Chondrocyte (in vitro differentiated cells): ENCODE data around the gene RHBDD3. TPM values are rescaled to one million over a fixed set of nuclear protein-coding genes. Genes with fewer than 3 reads are reported as not detected.

Experiments used
- DNase-seq: peaks from one replicate; pipeline ENCODE4 v3.0.0; 2021; ENCODE audit warnings: mixed read lengths, low spot score
- H3K27ac Mint-ChIP-seq: one replicate; pipeline ENCODE4 v1.8.0; 2021; ENCODE audit warnings: mild to moderate bottlenecking, moderate library complexity, mixed read lengths; ENCODE audit not compliant: unreplicated experiment
- H3K27me3 Mint-ChIP-seq: 2 replicates; pipeline ENCODE4 v1.8.0; 2021; ENCODE audit warnings: low read depth, mixed read lengths
- H3K36me3 Mint-ChIP-seq: 2 replicates; pipeline ENCODE4 v1.8.0; 2021; ENCODE audit warnings: low read depth, mixed read lengths
- H3K4me1 Mint-ChIP-seq: 2 replicates; pipeline ENCODE4 v1.8.0; 2021; ENCODE audit warnings: low read depth, mild to moderate bottlenecking, mixed read lengths
- H3K4me3 Mint-ChIP-seq: one replicate; pipeline ENCODE4 v1.8.0; 2021; ENCODE audit warnings: mild to moderate bottlenecking, moderate library complexity, mixed read lengths; ENCODE audit not compliant: unreplicated experiment
- H3K9me3 Mint-ChIP-seq: 2 replicates; pipeline ENCODE4 v1.8.0; 2021; ENCODE audit warnings: low read depth, mixed read lengths
- CTCF ChIP-seq: fragments of 200-600 bp; sonication (generic); IDR thresholded peaks from 2 replicates; pipeline ENCODE4 v1.5.0; 2021; ENCODE audit warnings: antibody characterized with exemption, mild to moderate bottlenecking, moderate library complexity
- total RNA-seq: library from RNA; stranded (reverse); gene quantifications from 3 replicates; pipeline ENCODE4 v1.2.1, GENCODE V29; 2021

Gene RHBDD3
- total RNA-seq, 1 donor from 2014 or later, result 29.5 TPM

- peaks cover 3% of the 10 kb centered on the region for H3K27me3 Mint-ChIP-seq
- no peak for DNase-seq
- H3K27ac Mint-ChIP-seq, result no peak overlapping the region
- no peaks in the 10 kb centered on the region for H3K4me1 Mint-ChIP-seq
- peaks cover 7% of the 10 kb centered on the region for H3K9me3 Mint-ChIP-seq
- H3K4me3 Mint-ChIP-seq, result no peak overlapping the region
- TF ChIP-seq CTCF, result no peak
- peaks cover 7% of the 10 kb centered on the region for H3K36me3 Mint-ChIP-seq
These were observed 35.5 kb downstream of the RHBDD3 start for GRCh38 chr22:29231971-29232959.

GRCh38 chr22:29230972-29231875, 36.6 kb downstream of the RHBDD3 start:
- Mint-ChIP-seq H3K27me3 (peaks cover 3% of the 10 kb centered on the region), H3K36me3 (peaks cover 7% of the 10 kb centered on the region), H3K4me1 (no peaks in the 10 kb centered on the region), H3K9me3 (peaks cover 7% of the 10 kb centered on the region), H3K27ac (no peak overlapping the region), H3K4me3 (no peak overlapping the region)
- DNase-seq, result no peak
- no peak for TF ChIP-seq CTCF

GRCh38 chr22:29226351-29226981, 41.3 kb downstream of the RHBDD3 start:
- H3K27me3 Mint-ChIP-seq, result no peaks in the 10 kb centered on the region
- peaks cover 7% of the 10 kb centered on the region for H3K4me1 Mint-ChIP-seq
- no peaks in the 10 kb centered on the region for H3K9me3 Mint-ChIP-seq
- no peak overlapping the region for H3K27ac Mint-ChIP-seq
- DNase-seq, result no peak
- H3K36me3 Mint-ChIP-seq, result no peaks in the 10 kb centered on the region
- TF ChIP-seq CTCF, result no peak
- no peak overlapping the region for H3K4me3 Mint-ChIP-seq

- H3K36me3 Mint-ChIP-seq, result no peaks in the 10 kb centered on the region
- DNase-seq, result no peak
- H3K4me1 Mint-ChIP-seq, result peaks cover 7% of the 10 kb centered on the region
- H3K27ac Mint-ChIP-seq, result peak overlapping the region; percentile 61
- TF ChIP-seq CTCF, result no peak
- H3K27me3 Mint-ChIP-seq, result no peaks in the 10 kb centered on the region
- H3K4me3 Mint-ChIP-seq, result no peak overlapping the region
- no peaks in the 10 kb centered on the region for H3K9me3 Mint-ChIP-seq
These were observed 42.2 kb downstream of the RHBDD3 start for GRCh38 chr22:29225422-29226090.
